Endodermal cell (in vitro differentiated cells): ENCODE data around the gene DHX9. TPM values are rescaled to one million over a fixed set of nuclear protein-coding genes. Genes with fewer than 3 reads are reported as not detected.

Source experiments
- DNase-seq: peaks from one replicate; pipeline ENCODE4 v3.0.0-alpha.2; 2017
- H3K27ac ChIP-seq: 2 replicates; pipeline ENCODE4 v1.5.1; 2013; ENCODE audit warnings: mild to moderate bottlenecking, low read depth, low read length, moderate library complexity
- H3K27me3 ChIP-seq: 2 replicates; pipeline ENCODE4 v1.6.1; 2013; ENCODE audit warnings: mild to moderate bottlenecking, low read length, moderate library complexity; ENCODE audit not compliant: insufficient read depth, control insufficient read depth, poor library complexity, severe bottlenecking
- H3K36me3 ChIP-seq: 2 replicates; pipeline ENCODE4 v1.7.0; 2013; ENCODE audit warnings: mild to moderate bottlenecking, low read length, moderate library complexity; ENCODE audit not compliant: control insufficient read depth, insufficient read depth
- H3K4me1 ChIP-seq: one replicate; pipeline ENCODE4 v1.7.0; 2013; ENCODE audit warnings: low read length; ENCODE audit not compliant: control insufficient read depth, insufficient read depth
- H3K4me3 ChIP-seq: 2 replicates; pipeline ENCODE4 v1.5.1; 2013; ENCODE audit warnings: mild to moderate bottlenecking, low read length, moderate library complexity
- H3K9ac ChIP-seq: 2 replicates; pipeline ENCODE4 v1.6.1; 2013; ENCODE audit warnings: mild to moderate bottlenecking, low read length, moderate library complexity; ENCODE audit not compliant: poor library complexity, severe bottlenecking; ENCODE audit errors: extremely low read depth
- H3K9me3 ChIP-seq: 2 replicates; pipeline ENCODE4 v1.6.1; 2013; ENCODE audit warnings: mild to moderate bottlenecking, low read length, moderate library complexity; ENCODE audit not compliant: control insufficient read depth
- H3K27ac Mint-ChIP-seq: 2 replicates; pipeline ENCODE4 v1.8.0; 2020; ENCODE audit warnings: mixed read lengths
- H3K27me3 Mint-ChIP-seq: 2 replicates; pipeline ENCODE4 v1.8.0; 2021; ENCODE audit warnings: mild to moderate bottlenecking, mixed read lengths; ENCODE audit not compliant: insufficient read depth
- H3K36me3 Mint-ChIP-seq: 2 replicates; pipeline ENCODE4 v1.8.0; 2020; ENCODE audit warnings: low read depth, mixed read lengths
- H3K4me1 Mint-ChIP-seq: 2 replicates; pipeline ENCODE4 v1.8.0; 2020; ENCODE audit warnings: mixed read lengths
- H3K4me3 Mint-ChIP-seq: 2 replicates; pipeline ENCODE4 v1.8.0; 2020; ENCODE audit warnings: mild to moderate bottlenecking, moderate library complexity, mixed read lengths
- H3K9me3 Mint-ChIP-seq: 2 replicates; pipeline ENCODE4 v1.8.0; 2020; ENCODE audit warnings: mild to moderate bottlenecking, mixed read lengths
- CTCF ChIP-seq: fragments of 200-600 bp; sonication (generic); conservative IDR thresholded peaks from 2 replicates; pipeline ENCODE4 v1.5.0; 2021; ENCODE audit warnings: antibody characterized with exemption, mild to moderate bottlenecking
- WGBS, 2 experiments: methylation state at CpG; one replicate each; pipeline versions ENCODE4 v1.1.5 to v1.1.7; 2013; ENCODE audit warnings: missing lambda C conversion rate in 2 of 2, mixed read lengths in 1 of 2; ENCODE audit not compliant: insufficient coverage in 1 of 2, insufficient read length in 1 of 2; 5-methylcytosine and 5-hydroxymethylcytosine counted together
- total RNA-seq, 2 donors: library from RNA; stranded (reverse); fragmentation: NEBNext Ultra II Directional in 1 of 2; extraction: Animal tissue kit (Norgen Biotek cat#: 25700) in 1 of 2; gene quantifications; 2 replicates in 1 of 2; 3 replicates in 1 of 2; pipeline ENCODE4 v1.2.1, GENCODE V29; 2021

The DHX9 gene
- total RNA-seq, 2 donors from 2014 or later, result 264 to 278 TPM

- H3K36me3 ChIP-seq, result no peaks in the 10 kb centered on the region
- WGBS, 2 experiments, result 82 to 90% methylated on average over 4 of the region's 4 CpGs
- no peak overlapping the region for H3K27ac ChIP-seq
- Mint-ChIP-seq H3K9me3 (peaks cover 32% of the 10 kb centered on the region), H3K27ac (no peak overlapping the region), H3K27me3 (no peaks in the 10 kb centered on the region), H3K36me3 (peaks cover 8% of the 10 kb centered on the region), H3K4me3 (no peak overlapping the region), H3K4me1 (peaks cover 10% of the 10 kb centered on the region)
- H3K4me3 ChIP-seq, result no peak overlapping the region
- no peak for TF ChIP-seq CTCF
- no peak overlapping the region for H3K9ac ChIP-seq
- H3K4me1 ChIP-seq, result no peaks in the 10 kb centered on the region
- DNase-seq, result no peak
- no peaks in the 10 kb centered on the region for H3K27me3 ChIP-seq
- peaks cover 44% of the 10 kb centered on the region for H3K9me3 ChIP-seq
These were observed 70.4 kb downstream of the DHX9 start for GRCh38 chr1:182909578-182909977.

GRCh38 chr1:182910143-182910542, 71.0 kb downstream of the DHX9 start:
- peak; percentile 54 for TF ChIP-seq CTCF
- peak; percentile 80 for DNase-seq
- H3K4me3 Mint-ChIP-seq, result no peak overlapping the region
- peaks cover 10% of the 10 kb centered on the region for H3K4me1 Mint-ChIP-seq
- Histone ChIP-seq H3K9ac (no peak overlapping the region), H3K27ac (no peak overlapping the region), H3K4me1 (no peaks in the 10 kb centered on the region), H3K27me3 (no peaks in the 10 kb centered on the region), H3K36me3 (no peaks in the 10 kb centered on the region), H3K9me3 (peaks cover 44% of the 10 kb centered on the region), H3K4me3 (peak overlapping the region; percentile 66)
- peaks cover 8% of the 10 kb centered on the region for H3K36me3 Mint-ChIP-seq
- H3K9me3 Mint-ChIP-seq, result peaks cover 32% of the 10 kb centered on the region
- H3K27ac Mint-ChIP-seq, result peak overlapping the region; percentile 41
- no peaks in the 10 kb centered on the region for H3K27me3 Mint-ChIP-seq
- 97 to 100% methylated on average over 1 of the region's 1 CpG for WGBS, 2 experiments

DNA sequence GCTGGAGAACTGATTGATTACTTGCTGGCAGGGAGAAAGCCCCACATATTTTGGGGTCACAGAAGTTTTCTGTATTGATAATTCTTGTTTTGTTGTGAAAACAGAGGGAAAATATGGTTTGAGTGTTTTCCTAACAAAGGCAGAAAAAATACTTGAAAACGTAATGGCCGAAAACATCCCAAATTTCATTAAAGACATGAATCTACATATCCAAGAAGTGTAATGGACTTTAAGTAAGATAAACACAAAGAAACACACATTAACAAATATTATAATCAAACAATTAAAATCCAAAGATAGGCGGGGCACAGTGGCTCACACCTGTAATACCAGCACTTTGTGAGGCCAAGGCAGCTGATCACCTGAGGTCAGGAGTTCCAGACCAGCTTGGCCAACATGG, 74.3 kb downstream of the DHX9 start:
- TF ChIP-seq CTCF, result no peak
- Mint-ChIP-seq H3K9me3 (peaks cover 32% of the 10 kb centered on the region), H3K36me3 (peaks cover 8% of the 10 kb centered on the region)

More for the DNA sequence above, 74.3 kb downstream of the DHX9 start:
- 80 to 91% methylated on average over 1 to 3 of the region's 3 CpGs for WGBS, 2 experiments
- DNase-seq, result no peak
- Mint-ChIP-seq H3K4me1 (peaks cover 10% of the 10 kb centered on the region), H3K4me3 (no peak overlapping the region), H3K27ac (no peak overlapping the region), H3K27me3 (no peaks in the 10 kb centered on the region)
- Histone ChIP-seq H3K27me3 (no peaks in the 10 kb centered on the region), H3K36me3 (no peaks in the 10 kb centered on the region), H3K4me1 (no peaks in the 10 kb centered on the region), H3K27ac (no peak overlapping the region), H3K9me3 (peaks cover 44% of the 10 kb centered on the region), H3K4me3 (peak overlapping the region; percentile 43), H3K9ac (no peak overlapping the region)
